Lung (tissue), 12 donors: ENCODE data around the gene DIP2C. TPM values are rescaled to one million over a fixed set of nuclear protein-coding genes. Genes with fewer than 3 reads are reported as not detected.

ENCODE experiments used
- ATAC-seq: fragments of 200-7000 bp; cut with Tn5 transposase; one replicate; pipeline ENCODE4 v1.9.1; 2020; ENCODE audit warnings: moderate number of reproducible peaks; ENCODE audit not compliant: insufficient read depth, low FRiP score
- DNase-seq, 3 donors: peaks; one replicate each; pipeline ENCODE4 v3.0.0-alpha.2; 2013 to 2017
- H3K27ac ChIP-seq, 2 donors: one replicate each; pipeline ENCODE4 v1.5.1; 2013; ENCODE audit warnings: mild to moderate bottlenecking in 2 of 2, moderate library complexity in 2 of 2, control low read depth in 1 of 2, inconsistent platforms in 1 of 2, low read depth in 1 of 2, low read length in 1 of 2
- H3K27me3 ChIP-seq, 3 donors: one replicate each; pipeline ENCODE4 v1.5.1; 2013; ENCODE audit warnings: low read length in 2 of 3; ENCODE audit not compliant: control insufficient read depth in 3 of 3, insufficient read depth in 3 of 3
- H3K36me3 ChIP-seq, 4 donors: one replicate each; pipeline ENCODE4 v1.5.1; 2013; ENCODE audit warnings: low read length in 4 of 4, mild to moderate bottlenecking in 1 of 4, moderate library complexity in 1 of 4; ENCODE audit not compliant: control insufficient read depth in 4 of 4, insufficient read depth in 4 of 4
- H3K4me1 ChIP-seq, 5 donors: one replicate each; pipeline ENCODE4 v1.5.1; 2013; ENCODE audit warnings: low read length in 5 of 5, mild to moderate bottlenecking in 2 of 5, moderate library complexity in 1 of 5; ENCODE audit not compliant: control insufficient read depth in 5 of 5, insufficient read depth in 5 of 5
- H3K4me3 ChIP-seq: one replicate; pipeline ENCODE4 v1.5.1; 2013; ENCODE audit warnings: mild to moderate bottlenecking, control low read depth, moderate library complexity
- H3K9ac ChIP-seq, 2 donors: one replicate each; pipeline ENCODE4 v1.5.1; 2013; ENCODE audit warnings: low read length in 2 of 2, control low read depth in 1 of 2; ENCODE audit not compliant: insufficient read depth in 1 of 2
- H3K9me3 ChIP-seq, 4 donors: one replicate each; pipeline ENCODE4 v1.5.1; 2013; ENCODE audit warnings: low read length in 3 of 4, mild to moderate bottlenecking in 1 of 4, moderate library complexity in 1 of 4; ENCODE audit not compliant: control insufficient read depth in 4 of 4, insufficient read depth in 3 of 4
- CTCF ChIP-seq: IDR thresholded peaks from 2 replicates; pipeline ENCODE4 v1.5.1; 2012; ENCODE audit warnings: mild to moderate bottlenecking; ENCODE audit errors: control extremely low read depth, extremely low read depth
- WGBS, 2 donors: extraction: QIAGEN DNeasy Blood & Tissue Kit; methylation state at CpG; one replicate each; pipeline ENCODE4 v1.1.7; 2013; 5-methylcytosine and 5-hydroxymethylcytosine counted together
- polyA plus RNA-seq, 2 donors: library from polyadenylated mRNA; stranded (reverse); fragments of 200-250 nt; gene quantifications; one replicate each; pipeline ENCODE4 v1.2.1, GENCODE V29; 2013
- total RNA-seq, 2 donors: library from RNA; depleted of rRNA in 1 of 2; stranded (reverse); fragments of >200 nt in 1 of 2; gene quantifications; one replicate each; pipeline ENCODE4 v1.2.1, GENCODE V29; 2014 to 2021
- donor health status: control.
- donor health status: control.
- donor health status: Bipolar disorder and iron deficiency.
- donor health status: healthy.
- donor health status: DM: yes; HTN: yes; CAD: no.

Gene DIP2C
- total and polyA plus RNA-seq, 4 donors = 3.6 to 20.0 (median 9.5) TPM

- ATAC-seq (no peak), DNase-seq (no peak)
- Histone ChIP-seq H3K27me3 (no peaks in the 10 kb centered on the region), H3K9me3 (peaks cover 0 to 6% (median 3%) of the 10 kb centered on the region in 4 donors), H3K4me1 (peaks cover 0 to 16% (median 7%) of the 10 kb centered on the region in 5 donors), H3K36me3 (peaks cover 0 to 6% (median 0%) of the 10 kb centered on the region in 4 donors), H3K27ac (no peak overlapping the region), H3K4me3 (no peak overlapping the region), H3K9ac (no peak overlapping the region)
- 87 to 88% methylated on average over 14 of the region's 14 CpGs for WGBS, 2 donors
- no peak for TF ChIP-seq CTCF
These were observed 43.3 kb downstream of the DIP2C start for GRCh38 chr10:646118-646524.

- Histone ChIP-seq H3K27me3 (no peaks in the 10 kb centered on the region), H3K36me3 (peaks cover 0 to 6% (median 0%) of the 10 kb centered on the region in 4 donors), H3K9ac (no peak overlapping the region), H3K9me3 (peaks cover 0 to 6% (median 3%) of the 10 kb centered on the region in 4 donors), H3K4me1 (peaks cover 0 to 4% (median 0%) of the 10 kb centered on the region in 5 donors), H3K4me3 (no peak overlapping the region), H3K27ac (no peak overlapping the region)
- ATAC-seq = no peak
- no peak for DNase-seq
- TF ChIP-seq CTCF = no peak
- WGBS, 2 donors = 93 to 98% methylated on average over 5 of the region's 5 CpGs
These were observed 44.5 kb downstream of the DIP2C start for GRCh38 chr10:644943-645334.

- H3K9ac ChIP-seq = no peak overlapping the region
- TF ChIP-seq CTCF = no peak
- no peak for DNase-seq
- WGBS, 2 donors = 89 to 92% methylated on average over 23 of the region's 23 CpGs
- H3K4me1 ChIP-seq = peaks cover 0 to 3% (median 0%) of the 10 kb centered on the region in 5 donors
- H3K27ac ChIP-seq = no peak overlapping the region
- H3K36me3 ChIP-seq = peaks cover 0 to 7% (median 0%) of the 10 kb centered on the region in 4 donors
- H3K27me3 ChIP-seq = no peaks in the 10 kb centered on the region
- no peak for ATAC-seq
- peaks cover 0 to 6% (median 3%) of the 10 kb centered on the region in 4 donors for H3K9me3 ChIP-seq
- no peak overlapping the region for H3K4me3 ChIP-seq
These were observed 45.2 kb downstream of the DIP2C start for GRCh38 chr10:644076-644942.
